ENCODE results near the gene SLC27A5.
"Not testable (repeated sequence)": the region's sequence is repeated elsewhere in the genome, so short reads cannot be mapped to it uniquely, and the experiment has no call there.

SLC27A5 gene

DNA sequence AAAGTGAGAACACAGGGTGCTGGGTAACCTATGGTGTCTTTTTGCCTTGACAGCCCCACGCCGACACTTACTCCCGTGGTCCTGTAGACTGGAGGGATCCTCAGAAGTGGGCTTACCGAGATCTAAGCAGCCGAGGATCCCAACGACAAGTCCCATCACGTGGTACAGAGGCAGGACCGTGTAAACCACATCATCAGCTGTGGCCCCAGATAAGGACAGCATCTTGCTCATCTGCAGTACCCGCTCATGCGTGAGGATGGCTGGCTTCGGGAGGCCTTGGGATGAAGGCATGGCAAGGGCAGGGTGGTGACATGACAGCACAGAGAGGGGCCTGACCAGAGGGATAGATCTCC lies 2.1 kb downstream of the SLC27A5 start:
- TF ChIP-seq, protein P1, sequence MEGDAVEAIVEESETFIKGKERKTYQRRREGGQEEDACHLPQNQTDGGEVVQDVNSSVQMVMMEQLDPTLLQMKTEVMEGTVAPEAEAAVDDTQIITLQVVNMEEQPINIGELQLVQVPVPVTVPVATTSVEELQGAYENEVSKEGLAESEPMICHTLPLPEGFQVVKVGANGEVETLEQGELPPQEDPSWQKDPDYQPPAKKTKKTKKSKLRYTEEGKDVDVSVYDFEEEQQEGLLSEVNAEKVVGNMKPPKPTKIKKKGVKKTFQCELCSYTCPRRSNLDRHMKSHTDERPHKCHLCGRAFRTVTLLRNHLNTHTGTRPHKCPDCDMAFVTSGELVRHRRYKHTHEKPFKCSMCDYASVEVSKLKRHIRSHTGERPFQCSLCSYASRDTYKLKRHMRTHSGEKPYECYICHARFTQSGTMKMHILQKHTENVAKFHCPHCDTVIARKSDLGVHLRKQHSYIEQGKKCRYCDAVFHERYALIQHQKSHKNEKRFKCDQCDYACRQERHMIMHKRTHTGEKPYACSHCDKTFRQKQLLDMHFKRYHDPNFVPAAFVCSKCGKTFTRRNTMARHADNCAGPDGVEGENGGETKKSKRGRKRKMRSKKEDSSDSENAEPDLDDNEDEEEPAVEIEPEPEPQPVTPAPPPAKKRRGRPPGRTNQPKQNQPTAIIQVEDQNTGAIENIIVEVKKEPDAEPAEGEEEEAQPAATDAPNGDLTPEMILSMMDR (IDR thresholded peaks at IDR 0.05; ENCODE audit: extremely low read depth, missing control alignments): no peak
- no peak for DNase-seq (ENCODE audit: low spot score)

DNA sequence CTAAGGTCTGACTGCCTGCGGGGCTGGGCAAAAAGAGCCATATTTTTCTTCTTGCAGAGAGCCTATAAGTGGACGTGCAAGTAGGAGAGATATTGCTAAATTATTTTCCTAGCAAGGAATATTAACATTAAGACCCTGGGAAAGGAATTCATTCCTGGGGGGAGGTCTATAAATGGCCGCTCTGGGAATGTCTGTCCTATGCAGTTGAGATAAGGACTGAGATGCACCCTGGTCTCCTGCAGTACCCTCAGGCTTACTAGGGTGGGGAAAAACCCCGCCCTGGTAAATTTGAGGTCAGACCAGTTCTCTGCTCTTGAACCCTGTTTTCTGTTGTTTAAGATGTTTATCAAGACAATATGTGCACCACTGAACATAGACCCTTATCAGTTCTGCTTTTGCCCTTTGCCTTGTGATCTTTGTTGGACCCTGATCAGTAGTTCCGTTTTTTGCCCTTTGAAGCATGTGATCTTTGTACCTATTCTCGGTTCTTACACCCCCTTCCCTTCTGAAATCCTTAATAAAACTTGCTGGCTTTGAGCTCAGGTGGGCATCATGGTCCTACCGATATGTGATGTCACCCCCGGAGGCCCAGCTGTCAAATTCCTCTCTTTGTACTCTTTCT lies 4.1 kb downstream of the SLC27A5 start:
- DNase-seq (ENCODE audit: low spot score): not testable (repeated sequence)

DNA sequence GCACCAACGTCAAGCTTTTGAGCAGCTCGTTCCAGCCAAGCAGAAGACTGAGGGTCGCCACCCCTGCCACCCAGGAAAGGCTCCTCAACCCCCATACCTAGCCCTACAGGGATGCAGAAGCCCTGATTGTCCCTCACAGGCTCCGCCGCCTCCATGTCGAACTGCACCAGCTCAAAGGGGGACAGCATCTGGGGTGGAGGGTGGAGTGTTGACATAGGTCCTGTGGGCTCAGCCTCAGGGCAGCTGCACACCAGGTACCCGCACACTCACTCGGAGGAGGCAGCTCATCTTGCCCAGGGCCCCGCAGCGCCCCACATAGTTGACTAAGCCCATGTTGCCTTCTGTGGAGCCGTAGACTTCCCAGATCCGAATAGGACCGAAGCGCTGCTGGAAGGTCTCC lies 11.6 kb downstream of the SLC27A5 start:
- no peak for DNase-seq (ENCODE audit: low spot score)
- TF ChIP-seq, protein P1 (IDR thresholded peaks at IDR 0.05; ENCODE audit: extremely low read depth, missing control alignments): no peak

DNA sequence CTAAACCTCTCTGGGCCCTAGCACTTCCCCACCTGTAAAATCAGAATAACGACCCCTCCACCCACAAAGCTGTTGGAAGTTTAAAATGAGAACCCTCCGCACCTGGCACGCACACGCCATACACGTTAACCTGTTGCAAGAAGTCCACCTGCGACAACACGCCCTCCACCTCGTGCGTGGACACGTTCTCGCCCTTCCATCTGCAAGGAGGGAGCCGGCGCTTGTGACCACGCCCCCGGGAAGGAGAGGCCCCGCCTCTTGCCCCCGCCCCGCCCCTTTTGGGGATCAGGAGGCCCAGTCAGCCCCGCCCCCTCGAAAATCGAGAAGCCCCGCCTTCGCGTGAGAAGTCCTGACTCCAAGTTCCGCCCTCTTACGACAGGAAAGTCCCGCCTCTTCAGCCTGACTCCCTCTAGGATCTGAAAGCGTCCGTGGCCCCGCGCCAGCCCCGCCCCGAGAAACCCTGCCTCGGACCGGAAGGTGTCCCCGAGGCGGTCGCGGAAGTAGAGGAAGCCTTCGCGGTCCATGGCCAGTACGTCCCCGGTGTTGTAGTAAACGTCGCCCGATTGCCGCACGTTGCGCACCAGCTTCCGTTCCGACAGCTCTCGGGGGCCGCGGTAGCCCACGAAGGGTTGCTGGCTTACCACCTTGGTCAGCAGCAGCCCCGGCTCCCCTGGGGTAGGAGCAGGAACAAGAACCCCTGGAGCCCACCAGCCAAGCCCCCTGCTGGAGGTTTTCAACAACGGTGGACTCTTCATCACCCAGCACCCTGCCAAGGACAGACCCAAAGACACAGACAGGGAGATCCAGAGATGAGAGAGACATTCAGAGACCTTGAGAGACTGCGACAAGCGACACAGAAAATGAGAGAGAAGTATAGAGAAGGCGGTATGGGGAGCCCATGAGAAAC lies 12.5 kb downstream of the SLC27A5 start:
- peak; percentile 97 for DNase-seq (ENCODE audit: low spot score)
- TF ChIP-seq, protein P1 (IDR thresholded peaks at IDR 0.05; ENCODE audit: extremely low read depth, missing control alignments): no peak

DNA sequence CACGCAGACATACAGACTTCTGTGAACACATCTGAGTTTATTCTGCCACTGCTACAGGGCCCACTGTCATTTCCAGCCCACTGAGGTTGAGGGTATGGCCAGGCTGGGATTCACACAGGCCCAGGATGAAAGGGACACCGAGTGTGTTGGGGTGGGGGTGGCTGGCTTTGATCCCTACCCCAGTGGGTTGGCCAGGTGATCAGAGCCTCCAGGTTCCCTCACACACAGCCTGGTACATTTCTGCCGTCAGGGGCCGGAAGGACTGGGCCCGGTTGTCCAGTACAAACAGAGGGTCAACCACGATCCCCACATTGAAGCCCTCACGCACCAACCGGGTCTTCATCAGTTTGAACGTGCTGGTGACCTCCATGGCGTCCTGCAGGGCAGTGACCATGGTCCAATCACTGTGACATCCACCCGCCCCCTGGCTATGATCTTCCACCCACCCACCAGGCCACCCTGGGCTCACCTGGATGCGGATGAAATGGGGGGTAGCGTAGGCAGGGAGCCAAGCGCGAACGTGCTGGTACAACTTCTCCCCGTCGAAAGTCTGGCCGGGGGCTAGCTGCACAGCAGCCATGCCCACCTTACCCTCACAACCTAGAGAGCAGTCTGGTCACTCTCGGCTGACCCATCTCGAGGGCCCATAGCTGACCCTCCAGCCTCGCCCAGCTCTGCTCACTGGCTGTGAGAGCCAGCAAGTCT lies 13.3 kb downstream of the SLC27A5 start:
- no peak for DNase-seq (ENCODE audit: low spot score)
- TF ChIP-seq, protein P1 (IDR thresholded peaks at IDR 0.05; ENCODE audit: extremely low read depth, missing control alignments): no peak

DNA sequence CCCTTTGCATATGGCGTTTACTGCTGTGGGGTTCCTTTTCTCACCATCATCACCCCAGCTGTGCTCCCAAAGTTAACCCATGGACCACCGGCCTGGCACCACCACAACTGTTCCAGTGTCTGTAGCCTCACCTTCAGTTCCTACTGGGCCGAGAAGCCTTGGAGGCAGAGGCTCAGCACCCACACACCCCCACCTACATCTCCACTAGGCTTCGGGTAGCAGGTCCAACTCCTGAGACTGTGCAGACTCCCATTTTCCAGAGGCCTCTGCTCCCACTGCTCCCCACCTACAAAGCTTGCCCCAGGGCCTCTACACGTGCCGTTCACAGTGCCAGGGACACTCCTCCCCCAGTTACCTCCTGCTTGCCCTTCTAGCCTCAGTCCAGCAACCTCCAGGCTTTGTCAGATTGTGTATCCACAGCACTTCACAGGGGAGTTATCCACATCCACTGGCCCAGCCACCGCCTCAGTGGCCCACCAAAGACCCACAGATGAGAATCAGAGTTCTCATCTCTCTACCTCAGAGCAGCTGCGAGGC lies 14.1 kb downstream of the SLC27A5 start:
- TF ChIP-seq, protein P1 (IDR thresholded peaks at IDR 0.05; ENCODE audit: extremely low read depth, missing control alignments): no peak

DNA sequence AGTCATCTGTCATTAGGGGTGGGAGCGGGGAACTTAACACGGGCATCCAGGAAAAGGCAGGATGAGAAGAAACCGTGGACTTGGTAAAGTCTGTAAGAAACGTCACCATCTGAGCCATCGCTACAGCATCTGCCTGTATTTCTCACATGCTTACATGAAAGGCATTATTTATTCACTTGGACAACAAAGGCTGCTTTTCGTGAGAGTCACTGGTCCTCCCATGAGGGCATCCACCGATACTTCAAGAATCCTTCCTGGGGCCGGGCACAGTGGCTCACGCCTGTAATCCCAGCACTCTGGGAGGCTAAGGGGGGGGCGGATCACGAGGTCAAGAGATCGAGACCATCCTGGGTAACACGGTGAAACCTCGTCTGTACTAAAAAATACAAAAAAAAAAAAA lies 19.5 kb downstream of the SLC27A5 start:
- TF ChIP-seq, protein P1 (IDR thresholded peaks at IDR 0.05; ENCODE audit: extremely low read depth, missing control alignments): no peak
- DNase-seq (ENCODE audit: low spot score): no peak

More for the DNA sequence above, 14.1 kb downstream of the SLC27A5 start:
- DNase-seq (ENCODE audit: low spot score): no peak
